ENCODE data around the gene CSDE1. TPM values are rescaled to one million over a fixed set of nuclear protein-coding genes. Genes with fewer than 3 reads are reported as not detected.

The CSDE1 gene
- total and polyA plus RNA-seq, 8 donors: 390 to 524 (median 438) TPM

DNA sequence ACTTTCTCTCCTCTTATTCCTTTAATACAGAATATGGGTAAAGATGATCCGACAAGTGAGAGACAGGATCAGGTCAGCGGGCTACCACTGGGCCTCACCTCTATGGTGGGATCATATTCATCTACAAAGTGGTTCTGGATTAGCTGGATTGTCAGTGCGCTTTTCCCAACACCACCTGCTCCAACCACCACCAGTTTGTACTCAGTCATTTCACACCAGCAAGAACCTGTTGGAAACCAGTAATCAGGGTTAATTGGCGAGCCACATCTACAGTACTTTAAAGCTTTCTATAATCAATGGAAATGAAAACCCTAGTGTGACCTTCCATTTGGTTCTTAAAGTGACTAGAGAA, 41.9 kb downstream of the CSDE1 start:
- Histone ChIP-seq H3K27ac (peak overlapping the region; percentile 86 to 94), H3K9me3 (no peaks in the 10 kb centered on the region), H3K27me3 (no peaks in the 10 kb centered on the region), H3K36me3 (peaks cover 0 to 67% of the 10 kb centered on the region in 2 donors), H3K4me3 (peak overlapping the region; percentile 66 to 77), H3K4me1 (peaks cover 14 to 23% of the 10 kb centered on the region in 2 donors)
- intact Hi-C loops (cut with DNase I): no loop called here
- DNase-seq: peak in 2 of 4 donors; percentile 2 to 5
- TF ChIP-seq, protein P1, sequence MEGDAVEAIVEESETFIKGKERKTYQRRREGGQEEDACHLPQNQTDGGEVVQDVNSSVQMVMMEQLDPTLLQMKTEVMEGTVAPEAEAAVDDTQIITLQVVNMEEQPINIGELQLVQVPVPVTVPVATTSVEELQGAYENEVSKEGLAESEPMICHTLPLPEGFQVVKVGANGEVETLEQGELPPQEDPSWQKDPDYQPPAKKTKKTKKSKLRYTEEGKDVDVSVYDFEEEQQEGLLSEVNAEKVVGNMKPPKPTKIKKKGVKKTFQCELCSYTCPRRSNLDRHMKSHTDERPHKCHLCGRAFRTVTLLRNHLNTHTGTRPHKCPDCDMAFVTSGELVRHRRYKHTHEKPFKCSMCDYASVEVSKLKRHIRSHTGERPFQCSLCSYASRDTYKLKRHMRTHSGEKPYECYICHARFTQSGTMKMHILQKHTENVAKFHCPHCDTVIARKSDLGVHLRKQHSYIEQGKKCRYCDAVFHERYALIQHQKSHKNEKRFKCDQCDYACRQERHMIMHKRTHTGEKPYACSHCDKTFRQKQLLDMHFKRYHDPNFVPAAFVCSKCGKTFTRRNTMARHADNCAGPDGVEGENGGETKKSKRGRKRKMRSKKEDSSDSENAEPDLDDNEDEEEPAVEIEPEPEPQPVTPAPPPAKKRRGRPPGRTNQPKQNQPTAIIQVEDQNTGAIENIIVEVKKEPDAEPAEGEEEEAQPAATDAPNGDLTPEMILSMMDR (IDR thresholded peaks at IDR 0.05): no peak
- ATAC-seq: peak; percentile 10

DNA sequence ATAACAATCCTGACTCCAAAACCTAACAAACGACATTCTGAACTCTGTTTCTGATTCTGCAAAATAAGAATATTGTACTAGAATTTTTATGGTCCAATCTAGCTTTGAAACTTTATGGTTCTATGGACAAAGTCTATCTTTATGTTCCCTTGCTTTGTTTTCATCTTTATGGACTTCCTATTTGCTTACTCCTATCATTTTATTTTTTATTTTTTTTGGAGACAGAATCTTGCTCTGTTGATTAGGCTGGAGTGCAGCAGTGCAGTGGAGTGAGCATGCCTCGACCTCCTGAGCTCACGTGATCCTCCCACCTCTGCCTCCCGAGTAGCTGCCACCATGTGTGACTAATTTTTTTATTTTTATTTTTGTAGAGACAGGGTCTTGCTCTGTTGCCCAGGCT, 44.8 kb downstream of the CSDE1 start:
- Histone ChIP-seq H3K27ac (no peak overlapping the region), H3K36me3 (peaks cover 0 to 66% of the 10 kb centered on the region in 2 donors), H3K4me3 (no peak overlapping the region), H3K27me3 (no peaks in the 10 kb centered on the region), H3K4me1 (peaks cover 14 to 23% of the 10 kb centered on the region in 2 donors), H3K9me3 (no peaks in the 10 kb centered on the region)
- intact Hi-C loops (cut with DNase I): no loop called here
- ATAC-seq (no peak), DNase-seq (no peak)
- TF ChIP-seq, protein P1 (IDR thresholded peaks at IDR 0.05): no peak

DNA sequence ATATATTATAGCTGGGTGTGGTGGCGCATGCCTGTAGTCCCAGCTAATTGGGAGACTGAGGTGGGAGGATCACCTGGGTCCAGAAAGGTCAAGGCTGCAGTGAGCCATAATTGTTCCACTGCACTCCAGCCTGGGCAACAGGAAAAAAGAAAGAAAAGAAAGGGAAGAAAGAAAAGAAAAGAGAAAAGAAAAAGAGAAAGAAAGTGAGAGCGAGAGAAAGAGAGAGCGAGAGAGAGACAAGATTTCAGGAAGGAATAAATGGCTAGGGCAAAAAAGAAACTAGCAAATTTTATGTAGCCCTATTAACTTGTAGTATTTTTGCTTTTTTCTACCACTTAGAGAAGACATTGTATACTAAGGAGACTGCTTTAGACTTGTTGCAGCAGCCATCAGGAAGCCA, 47.4 kb downstream of the CSDE1 start:
- DNase-seq (no peak), ATAC-seq (no peak)
- intact Hi-C loops (cut with DNase I): no loop called here
- no peak overlapping the region for H3K27ac ChIP-seq
- no peak overlapping the region for H3K4me3 ChIP-seq
- H3K4me1 ChIP-seq: peaks cover 9 to 11% of the 10 kb centered on the region in 2 donors
- H3K36me3 ChIP-seq: peaks cover 0 to 87% of the 10 kb centered on the region in 2 donors
- no peaks in the 10 kb centered on the region for H3K9me3 ChIP-seq
- H3K27me3 ChIP-seq: no peaks in the 10 kb centered on the region
- TF ChIP-seq, protein P1 (IDR thresholded peaks at IDR 0.05): no peak

DNA sequence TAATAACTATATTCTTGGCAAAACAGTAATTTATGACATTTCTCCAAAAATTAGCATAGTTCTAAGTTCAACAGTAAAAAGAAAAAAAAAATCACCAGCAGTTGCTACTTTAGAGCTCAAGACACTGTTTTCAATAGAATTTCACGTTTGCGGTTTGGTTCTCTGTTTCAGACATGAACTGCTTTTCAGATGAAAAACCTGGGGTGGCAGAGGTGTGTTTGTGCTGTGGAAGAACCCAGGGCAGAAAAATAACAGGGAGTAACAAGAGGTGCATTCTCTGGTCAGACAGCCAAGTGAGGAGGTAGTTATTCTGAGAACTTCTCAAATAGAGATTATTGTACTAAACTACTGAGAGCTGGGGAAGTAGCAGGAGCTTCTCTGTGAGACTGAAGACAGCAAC, 50.2 kb downstream of the CSDE1 start:
- intact Hi-C loops (cut with DNase I): no loop called here
- H3K4me3 ChIP-seq: no peak overlapping the region
- TF ChIP-seq, protein P1 (IDR thresholded peaks at IDR 0.05): no peak
- H3K36me3 ChIP-seq: peaks cover 0 to 73% of the 10 kb centered on the region in 2 donors
- DNase-seq: no peak
- H3K4me1 ChIP-seq: no peaks in the 10 kb centered on the region
- no peaks in the 10 kb centered on the region for H3K9me3 ChIP-seq
- ATAC-seq: no peak
- H3K27me3 ChIP-seq: no peaks in the 10 kb centered on the region
- H3K27ac ChIP-seq: no peak overlapping the region

DNA sequence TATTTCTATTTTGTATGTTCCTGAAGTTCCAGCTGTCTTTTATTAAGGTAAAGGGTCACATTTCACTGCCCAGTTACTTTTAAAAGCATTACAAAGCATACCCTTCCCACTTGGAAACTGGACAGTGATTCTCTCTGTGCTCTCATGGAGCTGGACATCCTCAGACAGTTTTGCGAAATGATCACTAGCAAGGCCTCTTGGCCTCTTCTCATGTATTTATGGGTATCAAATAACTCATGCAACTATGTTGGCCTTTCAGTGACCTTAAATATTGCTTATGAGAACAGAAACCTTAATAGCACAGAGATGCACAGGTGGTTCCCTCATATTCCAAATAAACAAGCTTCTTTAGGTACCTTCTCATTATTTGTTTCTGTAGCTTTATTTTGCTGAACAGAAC, 54.5 kb downstream of the CSDE1 start:
- intact Hi-C loops (cut with DNase I): no loop called here
- no peak for DNase-seq
- Histone ChIP-seq H3K27me3 (no peaks in the 10 kb centered on the region), H3K27ac (no peak overlapping the region), H3K9me3 (no peaks in the 10 kb centered on the region), H3K4me3 (no peak overlapping the region), H3K36me3 (peaks cover 0 to 31% of the 10 kb centered on the region in 2 donors), H3K4me1 (no peaks in the 10 kb centered on the region)
- no peak for ATAC-seq
- TF ChIP-seq, protein P1 (IDR thresholded peaks at IDR 0.05): no peak
